ENCODE data around the gene COL4A2. TPM values are rescaled to one million over a fixed set of nuclear protein-coding genes. Genes with fewer than 3 reads are reported as not detected.

Gene COL4A2
- total and polyA plus RNA-seq, 8 donors, result 18.4 to 130 (median 43.8) TPM

GRCh38 chr13:110422913-110423688 lies 116.0 kb downstream of the COL4A2 start:
- no peak for TF ChIP-seq CTCF (IDR thresholded peaks at IDR 0.05)
- WGBS, 2 donors, result 57 to 58% methylated on average over 12 of the region's 12 CpGs
- Histone ChIP-seq H3K36me3 (no peaks in the 10 kb centered on the region), H3K4me3 (no peak overlapping the region), H3K27me3 (no peaks in the 10 kb centered on the region), H3K4me1 (no peaks in the 10 kb centered on the region), H3K27ac (no peak overlapping the region), H3K9me3 (no peaks in the 10 kb centered on the region)
- ATAC-seq (no peak), FAIRE-seq (no peak), DNase-seq (no peak)
- intact Hi-C loops (cut with DNase I), result loop anchor here in 1 of 3 donors (5.0 kb wide), 1 partner anchor 201 kb away; no protein-coding TSS in a partner anchor

DNA sequence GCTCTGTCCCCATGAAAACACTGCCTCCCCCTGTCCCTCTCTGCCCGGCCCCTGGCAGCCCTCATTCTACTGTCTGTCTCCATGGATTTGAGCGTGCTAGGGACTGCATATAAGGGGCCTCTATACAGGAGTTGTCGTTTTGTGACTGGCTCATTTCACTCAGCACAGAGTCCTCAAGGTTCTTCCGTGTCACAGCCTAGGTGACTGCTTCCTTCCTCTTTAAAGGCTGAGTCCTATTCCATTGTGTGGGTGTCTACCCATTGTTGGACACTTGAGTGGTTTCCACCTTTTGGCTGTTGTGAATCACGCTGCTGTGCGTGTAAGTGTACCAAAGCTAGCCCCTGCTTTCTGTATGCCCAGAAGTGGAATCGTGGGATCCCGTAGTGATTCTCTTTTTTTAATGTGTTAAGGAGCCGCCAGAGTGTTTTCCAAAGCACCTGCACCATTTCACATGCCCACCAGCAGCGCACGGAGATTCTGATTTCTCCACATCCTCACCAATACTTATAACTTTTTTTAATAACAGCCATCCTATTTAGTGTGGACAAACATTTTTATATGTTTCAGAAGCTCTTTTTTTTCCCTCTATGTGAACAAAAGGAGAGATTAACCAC lies 116.7 kb downstream of the COL4A2 start:
- Histone ChIP-seq H3K27me3 (no peaks in the 10 kb centered on the region), H3K36me3 (no peaks in the 10 kb centered on the region), H3K9me3 (no peaks in the 10 kb centered on the region), H3K4me3 (no peak overlapping the region), H3K27ac (no peak overlapping the region), H3K4me1 (no peaks in the 10 kb centered on the region)
- peak in 3 of 4 donors; percentile 41 to 73 (median 55) for ATAC-seq
- no peak for FAIRE-seq
- DNase-seq, result no peak
- intact Hi-C loops (cut with DNase I), result loop anchor here in 1 of 3 donors (5.0 kb wide), 1 partner anchor 201 kb away; no protein-coding TSS in a partner anchor
- TF ChIP-seq CTCF (IDR thresholded peaks at IDR 0.05), result no peak
- WGBS, 2 donors, result 54 to 73% methylated on average over 11 of the region's 11 CpGs

DNA sequence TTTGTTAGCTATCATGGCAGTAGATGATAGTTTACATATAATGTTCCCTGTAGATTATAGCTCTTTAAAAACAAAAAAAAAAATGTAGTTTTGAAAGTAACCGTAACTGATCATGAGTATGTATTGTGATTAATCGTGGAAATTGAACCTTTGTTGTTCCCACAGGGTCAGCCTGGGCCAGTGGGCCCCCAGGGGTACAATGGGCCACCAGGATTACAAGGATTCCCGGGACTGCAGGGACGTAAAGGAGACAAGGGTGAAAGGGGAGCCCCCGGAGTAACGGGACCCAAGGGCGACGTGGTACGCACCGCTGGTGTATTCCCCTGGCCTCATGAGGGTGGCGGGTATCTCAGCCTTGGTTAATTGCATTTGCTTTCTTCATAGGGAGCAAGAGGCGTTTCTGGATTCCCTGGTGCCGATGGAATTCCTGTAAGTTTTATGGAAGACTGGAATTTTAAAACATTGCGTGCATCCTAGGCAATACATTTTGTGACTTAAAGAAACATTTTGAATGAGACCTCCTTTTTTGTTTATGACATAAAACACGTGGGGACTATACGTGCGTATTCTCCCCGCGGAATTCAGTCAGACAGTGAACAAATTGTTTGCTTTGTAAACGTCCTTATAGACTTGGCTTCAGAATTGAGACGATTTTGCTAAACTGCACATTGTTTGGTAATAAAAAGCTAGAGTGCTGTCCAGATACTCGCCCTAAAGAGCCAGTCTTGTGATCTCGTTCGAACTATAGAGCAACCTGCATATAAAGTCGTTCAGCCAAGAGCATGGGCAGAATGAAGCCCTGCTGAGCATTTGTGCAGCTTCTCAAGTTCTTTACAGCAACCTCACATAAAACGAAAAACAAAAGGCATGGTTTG lies 117.7 kb downstream of the COL4A2 start:
- TF ChIP-seq CTCF (IDR thresholded peaks at IDR 0.05), result no peak
- no peak for DNase-seq
- no peaks in the 10 kb centered on the region for H3K27me3 ChIP-seq
- WGBS, 2 donors, result 71 to 73% methylated on average over 26 of the region's 26 CpGs
- no peak for FAIRE-seq
- H3K27ac ChIP-seq, result no peak overlapping the region
- H3K9me3 ChIP-seq, result no peaks in the 10 kb centered on the region
- no peaks in the 10 kb centered on the region for H3K36me3 ChIP-seq
- intact Hi-C loops (cut with DNase I), result loop anchor here in 1 of 3 donors (5.0 kb wide), 1 partner anchor 203 kb away; no protein-coding TSS in a partner anchor
- H3K4me3 ChIP-seq, result no peak overlapping the region
- ATAC-seq, result no peak
- H3K4me1 ChIP-seq, result no peaks in the 10 kb centered on the region

DNA sequence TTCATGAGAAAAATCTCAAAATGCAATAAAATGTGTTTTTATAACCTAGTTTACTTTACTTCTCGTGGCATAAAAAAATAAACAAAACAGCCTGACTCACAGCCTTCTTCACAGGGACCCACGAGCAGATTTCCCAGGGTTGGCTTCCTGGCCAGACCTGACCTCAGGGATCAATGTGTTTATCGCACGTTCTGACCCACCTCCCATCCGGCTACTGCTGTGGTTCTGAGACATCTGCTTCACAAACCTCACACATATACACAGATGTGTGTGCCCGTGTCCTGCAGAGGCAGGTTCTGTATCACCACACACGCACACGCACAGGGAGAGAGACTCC lies 118.3 kb downstream of the COL4A2 start:
- FAIRE-seq, result no peak

More for the DNA sequence above, 118.3 kb downstream of the COL4A2 start:
- TF ChIP-seq CTCF (IDR thresholded peaks at IDR 0.05), result no peak
- Histone ChIP-seq H3K4me1 (no peaks in the 10 kb centered on the region), H3K9me3 (no peaks in the 10 kb centered on the region), H3K4me3 (no peak overlapping the region), H3K36me3 (no peaks in the 10 kb centered on the region), H3K27ac (no peak overlapping the region), H3K27me3 (no peaks in the 10 kb centered on the region)
- WGBS, 2 donors, result 78 to 81% methylated on average over 8 of the region's 8 CpGs
- intact Hi-C loops (cut with DNase I), result no loop called here
- DNase-seq (no peak), ATAC-seq (no peak)

Data from pancreas (tissue), 10 donors.